Measurements from ENCODE around the gene COL18A1.
"Not testable (repeated sequence)": the region's sequence is repeated elsewhere in the genome, so short reads cannot be mapped to it uniquely, and the experiment has no call there.

Gene COL18A1

DNA sequence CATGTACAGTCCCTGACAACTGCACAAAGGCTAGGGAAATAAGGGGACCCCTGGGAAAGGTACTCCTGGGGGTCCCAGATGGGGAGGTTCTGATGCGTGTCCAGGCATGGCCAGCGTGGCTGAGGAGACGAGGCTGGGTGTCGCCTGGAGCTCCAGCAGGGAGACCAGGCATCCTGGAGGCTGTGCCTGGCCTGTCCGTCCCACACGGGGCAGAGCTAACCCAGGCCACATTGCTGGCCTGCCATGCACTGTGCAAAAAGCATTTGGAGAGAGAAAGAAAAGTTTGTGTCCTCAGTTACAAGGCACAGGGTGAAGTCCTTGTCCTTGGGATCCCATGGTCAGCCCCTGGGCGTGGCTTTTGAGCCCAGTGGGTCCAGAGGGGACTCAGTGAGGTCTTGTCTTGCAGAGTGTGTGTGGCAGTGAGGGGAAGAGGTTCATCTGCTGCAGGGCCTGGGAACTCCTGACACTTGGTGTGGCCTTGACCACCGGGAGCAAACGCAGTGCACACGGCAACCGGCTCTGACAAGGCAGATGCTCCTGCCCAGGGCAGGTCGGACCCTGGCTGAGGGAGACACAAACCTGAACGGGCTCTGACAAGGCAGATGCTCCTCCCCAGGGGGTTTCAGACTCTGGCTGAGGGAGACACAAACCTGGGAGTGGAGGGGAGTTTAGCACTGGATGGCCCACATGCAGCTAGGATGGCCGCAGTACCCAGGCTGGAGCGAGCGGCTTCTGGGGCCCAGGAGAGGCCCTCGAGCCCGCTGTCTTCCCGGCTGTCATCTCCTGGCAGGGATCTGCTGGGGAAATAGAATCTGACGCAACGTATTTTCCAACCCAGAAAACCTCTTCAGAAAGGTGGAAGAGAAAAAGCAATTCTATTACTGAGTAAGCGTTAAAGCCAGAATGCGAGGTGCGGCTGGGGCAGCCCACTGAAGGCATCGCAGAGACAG lies 37.3 kb upstream of the COL18A1 start:
- no peak for FAIRE-seq

DNA sequence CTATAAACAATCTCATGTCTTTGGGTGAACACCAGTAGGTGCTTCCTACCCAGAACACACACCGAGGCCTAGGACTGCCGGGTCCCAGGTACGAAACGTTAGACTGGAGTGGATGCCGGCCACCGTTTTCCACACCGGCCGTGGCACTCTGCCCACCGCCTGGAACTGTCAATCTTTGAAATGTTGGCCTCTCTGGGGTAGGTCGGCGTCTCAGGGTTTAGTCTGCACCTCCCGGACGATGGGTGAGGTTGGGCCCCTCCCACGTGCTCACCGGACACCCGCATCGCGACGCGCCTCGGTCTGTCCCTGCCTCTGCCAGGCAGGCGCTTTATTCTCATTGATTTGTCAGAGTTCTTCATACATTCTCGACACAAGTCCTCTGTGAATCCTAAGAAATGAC lies 35.9 kb upstream of the COL18A1 start:
- not testable (repeated sequence) for FAIRE-seq

DNA sequence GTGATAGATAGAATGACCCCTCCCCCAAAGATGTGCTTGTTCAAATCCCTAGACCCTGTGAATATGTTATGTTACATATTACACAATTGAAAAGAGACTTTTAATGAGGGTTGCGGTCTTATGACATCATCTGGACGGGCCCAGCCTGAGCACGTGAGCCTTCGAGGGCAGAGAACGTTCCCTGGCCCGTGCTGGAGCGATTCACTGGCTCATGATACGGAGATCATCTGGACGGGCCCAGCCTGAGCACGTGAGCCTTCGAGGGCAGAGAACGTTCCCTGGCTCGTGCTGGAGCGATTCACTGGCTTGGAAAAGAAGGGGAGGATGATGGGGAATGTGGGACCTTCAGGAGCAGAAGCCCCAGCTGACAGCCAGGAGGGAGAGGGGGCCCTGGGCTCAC lies 34.4 kb upstream of the COL18A1 start:
- FAIRE-seq, result no peak

DNA sequence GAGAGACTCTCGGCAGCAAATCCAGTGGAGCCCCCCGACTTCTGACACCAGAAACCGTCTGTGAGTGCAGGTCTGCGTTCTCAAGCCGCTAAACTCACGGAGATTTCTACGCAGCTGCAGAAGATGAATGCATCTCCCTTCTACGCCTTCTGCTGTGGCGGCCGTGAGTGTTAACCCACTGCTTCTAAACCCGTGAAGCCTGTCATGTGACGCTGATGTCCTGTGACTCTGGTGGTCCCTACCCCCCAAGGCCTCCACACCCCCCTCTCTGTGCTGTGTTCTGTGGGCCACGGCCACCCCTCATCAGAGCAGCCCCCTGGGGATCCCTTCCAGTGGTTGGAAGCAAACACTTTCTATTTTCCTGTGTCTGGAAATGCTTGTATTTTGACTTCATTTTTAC lies 33.9 kb upstream of the COL18A1 start:
- FAIRE-seq, result no peak

DNA sequence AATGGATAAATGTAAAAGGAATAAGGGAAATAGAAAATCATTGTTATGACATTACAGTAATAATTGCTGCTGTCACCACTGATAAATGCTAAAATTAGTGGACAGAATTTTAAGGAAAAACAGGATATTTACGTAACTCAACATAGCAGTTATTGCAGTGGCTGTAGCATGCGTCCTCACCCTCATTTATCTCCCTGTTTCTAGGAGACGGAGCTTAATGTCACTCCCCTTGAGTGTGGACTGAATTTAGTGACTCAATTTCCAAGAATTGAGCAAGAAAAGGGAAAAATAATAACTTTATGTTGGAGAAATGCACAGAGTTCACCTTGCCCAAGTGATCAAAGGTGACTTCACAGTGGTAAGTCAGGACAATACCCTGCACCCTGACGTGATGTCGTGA lies 33.3 kb upstream of the COL18A1 start:
- no peak for FAIRE-seq

DNA sequence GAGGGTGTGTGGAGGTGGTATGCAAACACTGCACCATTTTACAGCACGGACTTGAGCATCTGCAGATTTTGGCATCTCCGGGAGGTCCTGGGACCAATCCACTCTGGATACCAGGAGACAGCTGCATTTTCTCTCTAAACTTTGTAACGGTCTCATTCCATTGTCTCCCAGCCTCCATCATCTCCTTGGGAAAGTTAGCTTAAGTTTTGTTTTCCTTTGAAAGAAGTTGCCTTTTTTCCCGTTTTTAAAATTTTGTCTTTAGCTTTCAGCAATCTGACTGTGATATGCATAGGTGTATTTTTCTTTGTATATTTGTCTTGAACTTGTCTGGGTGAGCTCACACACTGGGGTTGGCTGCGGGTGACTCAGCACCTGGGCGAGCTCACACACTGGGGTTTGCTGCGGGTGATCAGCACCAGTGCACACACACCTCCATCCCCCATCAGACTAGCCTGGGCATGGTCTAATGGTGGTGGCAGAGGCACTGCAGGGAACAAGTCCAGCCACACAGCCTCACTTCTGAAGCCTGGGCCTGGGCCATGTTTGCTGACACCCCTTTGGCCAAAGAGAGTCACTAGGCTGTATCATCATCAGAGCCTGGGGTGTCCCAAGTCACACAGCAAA lies 32.1 kb upstream of the COL18A1 start:
- FAIRE-seq, result no peak

DNA sequence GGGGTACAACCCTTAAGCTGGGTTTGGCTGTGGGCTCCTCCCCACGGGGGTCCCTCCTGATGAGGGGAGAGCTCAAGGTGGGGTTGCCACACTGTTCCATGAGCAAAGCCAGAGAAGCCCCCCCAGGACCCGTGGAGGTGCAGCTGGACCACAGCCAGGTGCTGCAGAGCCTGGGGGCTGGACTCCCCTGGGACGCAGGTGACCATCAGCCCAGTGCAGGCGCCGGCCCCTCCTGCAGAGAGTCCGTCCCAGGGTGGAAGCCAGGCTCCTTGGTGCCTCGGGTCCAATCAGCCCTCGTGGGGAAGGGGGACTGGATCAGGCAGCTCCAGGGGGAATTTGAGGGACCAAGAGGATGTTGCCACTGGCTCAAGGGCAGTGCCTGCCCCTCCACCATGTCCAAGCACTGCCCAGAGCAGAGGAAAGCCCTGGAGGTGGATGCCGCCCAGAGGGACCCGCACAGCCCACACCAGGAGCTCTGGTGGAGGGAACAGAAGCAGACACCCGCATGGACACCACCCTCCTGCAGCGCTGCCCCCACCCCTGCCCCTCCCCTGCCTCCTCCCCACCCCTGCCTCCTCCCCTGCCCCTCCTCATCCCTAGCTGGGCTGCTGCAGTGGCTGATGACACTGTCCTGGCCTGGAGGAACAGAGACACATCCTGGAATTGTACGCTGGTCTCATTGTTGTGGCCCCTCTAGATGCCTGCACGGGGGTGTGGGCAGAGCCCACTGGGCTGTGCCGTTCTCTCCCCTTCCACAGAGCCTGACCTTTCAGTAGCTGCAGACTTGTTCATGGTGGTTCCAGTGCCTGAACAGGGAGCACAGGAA lies 30.8 kb upstream of the COL18A1 start:
- FAIRE-seq, result no peak

DNA sequence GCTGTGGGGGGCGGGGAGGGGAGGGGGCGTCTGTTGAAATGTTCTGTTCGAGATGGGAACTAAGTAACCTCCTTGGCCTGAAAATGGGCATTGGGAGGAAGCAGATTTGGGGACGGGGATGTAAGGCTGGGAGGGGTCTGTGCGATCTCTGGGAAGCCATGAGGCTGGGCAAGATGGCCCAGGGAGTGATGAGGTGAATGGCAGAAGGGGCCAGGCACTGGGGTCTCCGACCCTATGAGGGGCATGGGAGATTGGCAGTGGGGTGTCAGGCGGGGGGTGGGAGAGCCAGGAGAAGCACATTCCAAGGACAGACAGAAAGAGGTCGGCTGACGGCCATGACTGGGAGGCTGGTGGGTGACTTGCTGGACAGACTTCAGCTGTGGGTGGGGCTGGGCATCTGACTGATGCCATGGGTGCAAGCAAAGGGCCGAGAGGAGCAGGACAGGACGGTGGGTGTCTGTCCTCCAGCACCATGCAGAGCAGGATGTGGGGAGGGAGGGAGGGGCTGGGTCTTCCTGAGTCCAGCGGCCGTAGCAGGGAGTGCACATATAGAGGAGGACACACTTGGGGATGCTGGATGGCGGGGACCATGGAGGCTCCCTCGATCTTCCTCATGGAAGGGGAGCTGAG lies 30.0 kb upstream of the COL18A1 start:
- FAIRE-seq, result no peak

DNA sequence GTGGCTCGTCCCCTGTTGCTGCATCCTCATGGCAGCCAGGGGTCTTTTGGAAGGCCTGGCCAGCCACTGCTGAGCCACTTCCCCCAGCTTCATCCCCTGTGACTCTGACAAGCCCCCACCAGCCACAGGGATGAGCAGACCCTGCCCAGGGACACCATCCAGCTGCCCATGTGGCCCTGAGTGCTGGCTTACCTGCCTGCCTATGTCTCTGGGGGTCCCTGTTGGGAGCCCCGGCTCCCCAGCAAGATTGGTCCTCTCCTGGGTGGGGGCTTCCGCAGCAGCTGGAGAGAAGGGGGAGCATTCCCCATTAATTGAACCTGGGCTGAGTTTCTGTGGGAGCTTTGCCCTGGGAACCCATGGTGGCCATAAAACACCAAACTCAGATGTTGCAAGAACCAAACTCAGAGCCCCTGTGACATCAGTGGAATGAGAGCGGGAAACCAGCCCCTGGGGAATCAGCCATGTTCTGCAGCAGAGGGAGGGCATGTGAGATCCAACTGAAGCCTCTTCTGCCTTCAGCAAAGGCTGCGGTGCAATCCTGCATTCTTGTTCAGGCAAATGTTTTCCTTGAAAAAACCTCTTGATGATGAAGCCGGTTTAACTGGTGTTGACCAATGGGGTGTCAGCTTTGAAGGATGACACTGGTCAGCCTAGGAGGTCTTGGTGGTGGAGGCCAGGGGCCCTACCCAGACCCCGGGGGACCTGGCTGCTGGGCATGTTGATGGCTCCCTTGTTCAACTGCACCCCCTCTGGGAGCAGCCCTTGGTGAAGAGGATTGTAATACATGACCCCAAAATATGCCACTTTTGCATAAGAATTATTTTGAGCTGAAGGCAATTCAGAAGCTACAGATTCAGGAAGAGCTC lies 28.3 kb upstream of the COL18A1 start:
- no peak for FAIRE-seq

DNA sequence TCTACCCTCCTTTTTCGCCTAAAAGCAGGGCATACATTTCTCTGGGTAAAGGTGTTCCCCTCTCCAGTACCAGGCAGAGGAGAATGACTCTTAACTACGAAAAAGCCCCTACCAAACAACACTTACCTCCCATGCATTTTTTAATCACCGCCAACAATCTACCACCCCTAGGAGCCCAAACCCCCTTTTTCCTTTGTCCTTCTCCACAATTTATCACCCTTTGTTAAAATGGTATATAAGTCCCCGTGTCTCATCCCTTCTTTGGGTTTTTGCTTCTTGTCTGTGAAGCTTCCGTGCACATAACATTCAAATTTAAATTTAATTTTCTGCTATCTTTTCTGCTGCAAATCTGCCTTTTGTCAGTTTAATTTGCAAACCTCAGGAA lies 27.6 kb upstream of the COL18A1 start:
- FAIRE-seq, result no peak

DNA sequence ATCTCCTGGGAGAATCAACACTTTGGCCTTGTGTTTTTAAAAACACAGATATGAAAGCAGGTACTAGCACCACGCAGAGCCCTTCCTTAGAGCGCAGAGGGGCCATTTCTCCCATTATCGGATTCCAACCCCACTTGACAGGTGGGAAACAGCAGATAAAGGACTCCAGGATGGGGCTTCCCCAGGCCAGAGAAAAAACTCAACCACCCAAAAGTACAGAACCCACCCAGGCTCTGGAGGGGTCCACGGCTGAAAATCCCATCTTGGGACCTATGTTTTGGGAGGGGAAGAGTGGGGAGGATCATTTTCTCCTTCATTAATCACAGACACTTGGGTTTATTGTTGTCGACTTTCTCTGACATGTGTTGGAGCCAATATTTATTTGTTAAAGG lies 27.1 kb upstream of the COL18A1 start:
- no peak for FAIRE-seq

DNA sequence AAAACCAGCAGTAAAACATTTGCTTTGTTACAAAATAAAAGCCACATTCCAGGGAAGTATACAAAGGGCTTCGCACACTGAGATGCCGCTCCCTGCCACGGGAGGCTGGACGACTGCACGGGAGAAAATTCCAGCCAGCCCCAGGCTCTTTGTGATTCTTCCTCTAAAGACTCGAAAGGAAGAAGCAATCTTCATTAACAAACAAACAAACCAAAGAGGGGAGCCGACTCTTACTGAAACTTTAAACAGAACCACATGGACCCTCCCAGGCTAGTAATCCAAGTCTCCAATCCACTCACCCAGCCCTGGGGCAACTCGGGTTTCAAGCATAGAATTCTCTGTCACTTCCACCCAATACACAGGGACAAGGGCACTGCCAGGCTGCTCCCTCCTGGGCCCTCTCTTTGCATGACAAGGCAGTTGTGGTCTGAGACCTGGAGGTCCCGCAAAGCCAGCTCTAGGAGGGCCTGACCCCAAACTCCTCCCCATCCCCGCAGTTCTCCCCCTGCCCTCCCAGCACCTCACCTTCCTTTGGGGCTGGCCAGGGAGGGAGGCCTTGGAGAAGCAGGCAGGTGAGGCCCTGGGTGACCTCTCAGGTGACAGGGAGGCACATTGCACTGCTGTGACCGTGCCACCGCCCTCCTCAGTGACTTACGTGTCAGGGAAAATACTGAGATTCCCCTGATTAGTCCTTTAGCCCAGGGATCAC lies 26.6 kb upstream of the COL18A1 start:
- FAIRE-seq, result no peak

DNA sequence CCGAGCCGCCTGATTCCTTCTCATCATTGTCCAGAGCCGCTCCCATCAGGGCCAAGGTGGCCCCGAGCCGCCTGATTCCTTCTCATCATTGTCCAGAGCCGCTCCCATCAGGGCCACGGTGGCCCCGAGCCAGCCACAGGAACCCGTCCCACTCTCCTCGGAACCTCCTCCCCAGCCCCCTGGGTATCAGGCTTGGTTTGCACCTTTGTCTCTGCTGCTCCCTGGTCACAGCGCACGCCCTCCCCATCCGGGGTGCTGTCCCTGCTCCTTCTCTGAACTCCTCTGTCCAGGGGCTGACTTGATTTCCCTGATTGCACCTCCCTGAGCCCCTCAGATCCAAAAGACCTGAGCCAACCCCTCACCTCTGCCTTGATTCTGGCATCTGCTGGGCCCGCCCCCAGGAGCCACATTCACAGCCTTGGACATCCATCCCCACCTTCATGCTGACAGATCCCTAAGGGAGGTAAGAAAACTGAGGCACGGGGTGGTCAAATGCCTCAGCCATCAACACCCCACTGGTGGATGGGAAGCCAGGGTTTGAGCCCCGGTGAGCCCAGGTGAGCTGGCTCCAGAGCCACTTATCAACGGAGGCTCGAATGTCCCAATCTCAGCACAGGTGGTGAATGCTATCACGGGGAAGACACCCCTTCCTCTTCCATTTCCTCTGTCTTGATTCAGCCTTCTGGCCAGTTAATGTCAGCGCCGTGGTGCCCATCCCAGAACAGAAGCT lies 25.6 kb upstream of the COL18A1 start:
- no peak for FAIRE-seq

DNA sequence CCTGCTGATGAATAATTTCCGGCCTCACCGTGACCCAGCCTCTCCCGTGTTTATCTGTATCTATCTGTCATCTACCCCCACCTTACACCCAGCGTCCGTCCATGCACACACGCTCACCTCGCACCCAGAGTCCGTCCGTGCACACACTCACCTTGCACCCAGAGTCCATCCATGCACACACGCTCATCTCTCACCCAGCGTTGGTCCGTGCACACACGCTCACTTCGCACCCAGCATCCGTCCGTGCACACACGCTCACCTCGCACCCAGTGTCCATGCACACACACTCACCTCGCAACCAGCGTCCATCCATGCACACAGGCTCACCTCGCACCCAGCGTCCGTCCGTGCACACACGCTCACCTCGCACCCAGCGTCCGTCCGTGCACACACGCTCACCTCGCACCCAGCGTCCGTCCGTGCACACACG lies 25.0 kb upstream of the COL18A1 start:
- no peak for FAIRE-seq

DNA sequence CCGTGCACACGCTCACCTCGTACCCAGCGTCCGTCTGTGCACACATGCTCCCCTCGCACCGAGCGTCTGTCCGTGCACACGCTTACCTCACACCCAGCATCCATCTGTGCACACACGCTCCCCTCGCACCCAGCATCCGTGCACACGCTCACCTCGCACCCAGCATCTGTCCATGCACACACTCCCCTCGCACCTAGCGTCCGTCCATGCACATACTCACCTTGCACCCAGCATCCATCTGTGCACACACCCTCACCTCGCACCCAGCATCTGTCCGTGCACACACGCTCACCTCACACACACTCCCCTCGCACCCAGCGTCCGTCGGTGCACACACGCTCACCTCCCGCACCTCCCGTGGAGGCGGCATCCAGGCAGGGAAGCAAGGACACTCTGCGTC lies 24.4 kb upstream of the COL18A1 start:
- no peak for FAIRE-seq

DNA sequence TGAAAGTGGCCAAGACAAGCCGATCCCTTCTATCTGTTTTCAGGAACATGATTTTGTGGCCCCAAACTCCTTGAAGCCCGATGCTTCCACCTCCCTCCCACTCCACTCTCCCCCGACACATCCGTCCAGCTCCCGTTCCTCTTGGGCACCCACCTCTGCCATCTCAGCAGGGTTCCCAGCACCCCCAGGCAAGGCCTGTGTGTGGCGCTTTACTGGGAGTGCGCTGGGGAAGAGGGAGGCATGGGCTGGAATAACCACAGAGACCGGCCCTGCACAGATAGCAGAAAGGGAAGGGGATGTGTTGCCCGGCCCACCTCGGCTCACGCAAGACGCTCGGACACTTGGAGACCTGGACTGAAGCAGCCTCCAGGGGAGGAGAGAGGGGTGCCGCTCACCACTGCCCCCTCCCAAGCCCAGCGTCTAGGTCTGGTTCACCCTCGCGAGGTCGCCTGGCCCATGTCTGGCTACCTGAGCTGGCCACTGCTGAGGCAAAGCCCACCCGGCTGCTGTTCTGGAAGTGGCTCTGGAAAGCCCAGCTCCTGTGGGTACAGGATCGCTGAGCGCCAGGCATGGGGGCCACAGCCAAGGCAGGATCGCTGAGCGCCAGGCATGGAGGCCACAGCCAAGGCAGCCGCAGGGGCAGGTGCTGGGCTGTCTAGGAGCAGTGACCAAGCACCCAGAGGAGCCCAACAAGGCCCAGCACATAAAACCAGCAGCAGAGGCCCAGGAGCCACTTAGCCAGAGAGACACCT lies 23.8 kb upstream of the COL18A1 start:
- FAIRE-seq, result no peak

DNA sequence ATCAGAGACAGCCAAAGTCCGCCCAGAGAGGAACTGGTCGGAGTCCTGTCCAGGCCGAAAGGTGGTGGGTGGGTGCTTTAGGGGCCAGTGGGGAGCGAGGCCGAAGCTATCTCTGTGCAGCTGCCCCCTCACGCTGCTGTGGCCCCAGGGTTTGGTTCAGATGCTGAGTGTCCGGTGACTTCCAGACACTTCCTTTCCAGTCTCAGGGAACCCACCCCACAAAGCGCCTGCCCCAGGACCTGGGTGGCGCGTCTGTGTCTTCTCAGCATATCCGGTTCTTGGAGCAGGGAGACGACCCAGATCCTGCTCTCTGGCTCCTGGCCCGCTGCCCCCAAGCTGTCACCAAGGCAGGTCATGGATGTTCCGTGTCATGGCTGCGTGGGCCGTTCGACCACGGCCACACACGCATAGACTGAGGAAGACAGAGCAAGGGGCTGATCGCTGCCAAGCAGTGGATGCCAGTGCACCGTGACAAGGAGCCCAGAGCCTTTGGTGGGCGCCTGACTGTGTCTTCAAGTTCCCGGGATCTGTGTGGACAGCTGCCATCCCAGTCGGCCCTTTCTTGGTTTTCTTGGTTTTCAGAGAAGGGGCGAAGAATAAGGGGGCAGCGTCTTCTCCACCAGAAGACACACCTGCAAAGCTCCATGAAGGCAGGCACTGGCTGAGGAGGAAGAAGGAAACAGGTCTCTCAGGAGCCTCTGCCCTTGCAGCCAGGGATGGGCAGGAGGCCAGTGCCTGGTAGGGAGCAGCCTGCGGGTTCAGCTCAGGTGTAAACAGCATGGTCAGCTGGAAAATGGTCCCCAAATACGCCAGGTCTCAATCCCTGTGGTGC lies 22.9 kb upstream of the COL18A1 start:
- FAIRE-seq, result no peak

DNA sequence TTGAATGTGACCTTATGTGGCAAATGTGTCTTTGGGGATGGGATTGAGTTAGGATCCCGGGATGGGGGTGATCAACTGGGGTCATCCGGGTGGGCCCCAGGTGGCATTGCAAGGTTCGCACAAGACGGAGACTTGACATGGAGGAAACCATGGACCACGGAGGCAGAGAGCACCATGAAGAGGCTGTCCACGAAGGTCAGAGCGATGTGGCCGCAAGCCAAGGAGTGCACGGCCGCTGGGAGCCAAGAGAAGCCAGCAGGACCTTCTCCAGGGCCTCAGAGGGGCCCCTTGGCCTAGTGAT lies 22.3 kb upstream of the COL18A1 start:
- no peak for FAIRE-seq

DNA sequence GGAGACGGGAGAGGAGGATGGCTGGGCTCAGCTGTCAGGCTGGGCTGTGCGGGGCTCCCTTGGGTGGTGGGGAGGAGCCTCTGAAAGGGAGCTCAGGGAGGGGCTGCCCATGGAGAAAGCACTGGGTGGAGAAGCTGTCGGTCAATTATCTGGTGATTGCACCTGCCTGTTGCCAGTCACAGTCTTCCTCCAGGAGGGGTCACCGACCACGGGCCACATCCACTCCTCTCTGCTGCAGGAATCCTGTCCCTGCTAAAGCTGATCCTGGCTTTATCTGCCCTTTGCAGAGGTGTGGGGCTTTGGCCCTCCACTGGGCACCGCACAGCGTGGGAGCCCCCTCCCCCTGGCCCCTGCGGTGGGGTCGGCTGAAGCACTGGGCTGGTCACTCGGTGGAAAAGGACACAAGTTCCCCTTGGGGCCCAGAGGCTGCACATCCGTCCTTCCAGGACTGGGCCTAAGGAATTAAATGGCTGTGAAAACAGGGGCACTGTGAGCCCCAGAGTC lies 21.8 kb upstream of the COL18A1 start:
- FAIRE-seq, result no peak
